ENCODE data around the gene MS4A14.
"Not testable (repeated sequence)": the region's sequence is repeated elsewhere in the genome, so short reads cannot be mapped to it uniquely, and the experiment has no call there.

Gene MS4A14, protein sequence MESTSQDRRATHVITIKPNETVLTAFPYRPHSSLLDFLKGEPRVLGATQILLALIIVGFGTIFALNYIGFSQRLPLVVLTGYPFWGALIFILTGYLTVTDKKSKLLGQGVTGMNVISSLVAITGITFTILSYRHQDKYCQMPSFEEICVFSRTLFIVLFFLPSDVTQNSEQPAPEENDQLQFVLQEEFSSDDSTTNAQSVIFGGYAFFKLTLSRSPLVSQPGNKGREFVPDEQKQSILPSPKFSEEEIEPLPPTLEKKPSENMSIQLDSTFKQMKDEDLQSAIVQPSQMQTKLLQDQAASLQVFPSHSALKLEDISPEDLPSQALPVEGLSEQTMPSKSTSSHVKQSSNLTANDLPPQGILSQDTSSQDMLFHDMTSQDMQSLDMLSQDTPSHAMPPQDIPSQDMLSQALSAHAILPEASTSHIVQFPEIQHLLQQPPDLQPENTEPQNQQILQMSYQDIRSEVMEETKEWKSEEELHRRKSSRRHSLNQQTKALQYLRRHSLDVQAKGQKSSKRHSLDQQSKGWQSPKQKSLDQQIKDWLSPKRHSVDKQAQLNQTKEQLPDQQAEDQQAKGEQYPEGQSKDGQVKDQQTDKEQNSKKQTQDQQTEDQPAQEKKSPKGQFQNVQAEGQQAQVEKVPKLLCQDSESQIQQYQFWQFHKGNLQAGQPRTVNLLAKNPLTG

DNA sequence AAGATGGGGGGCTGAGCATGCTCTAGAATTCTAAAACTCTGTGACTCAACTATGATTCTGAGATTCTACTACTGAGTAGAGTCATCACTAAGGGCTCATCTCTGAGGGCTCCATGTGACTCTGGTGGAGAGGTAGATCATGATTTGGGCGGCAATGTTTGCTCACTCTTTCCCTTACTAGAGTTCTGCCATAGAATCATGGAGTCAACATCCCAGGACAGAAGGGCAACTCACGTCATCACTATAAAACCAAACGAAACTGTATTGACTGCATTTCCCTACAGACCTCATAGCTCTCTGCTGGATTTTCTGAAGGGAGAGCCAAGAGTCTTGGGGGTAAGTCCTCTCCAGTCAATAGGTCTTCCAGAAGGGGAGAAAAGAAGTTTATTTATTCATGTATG lies at the start of gene MS4A14:
Gene MS4A14, plus strand, starts transcription at position 78 of the 400 bp plus-strand sequence. Its CDS starts 120 bp downstream, at position 198.
- no peak for DNase-seq

DNA sequence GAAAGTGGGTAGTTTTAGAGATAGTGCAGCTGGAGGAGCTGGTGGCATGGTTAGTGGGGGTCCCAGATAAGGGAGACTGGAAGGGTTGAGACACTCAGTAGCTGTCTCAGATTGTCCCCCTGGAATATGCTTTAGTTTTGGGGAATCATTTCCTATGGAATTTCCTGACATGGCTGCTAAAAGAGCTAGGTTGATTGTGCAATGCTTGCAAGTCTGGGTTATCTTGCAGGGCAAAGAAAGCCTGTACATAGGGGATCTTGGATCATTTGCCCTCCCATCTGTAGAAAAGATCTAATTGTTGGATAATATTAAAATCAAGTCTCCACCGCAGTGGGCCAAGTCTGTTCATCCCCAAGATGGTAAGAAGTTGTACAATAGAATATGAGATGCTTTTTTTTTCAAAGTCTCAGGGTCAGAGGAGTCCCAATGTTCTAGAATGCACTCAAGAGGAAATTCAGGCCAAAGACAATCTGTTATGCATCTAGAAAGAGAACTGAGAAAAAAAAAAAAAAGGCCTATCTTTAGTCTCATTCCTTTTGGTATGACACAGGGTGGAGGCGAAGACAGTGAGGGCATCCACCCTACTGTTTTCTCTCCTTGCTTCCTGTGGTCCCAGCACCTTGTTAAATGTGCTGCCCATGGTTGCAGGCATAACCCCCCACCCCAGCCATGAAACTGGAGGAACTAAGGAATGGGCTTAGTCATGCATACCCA lies 49.0 kb upstream of the MS4A14 start:
- no peak for DNase-seq

DNA sequence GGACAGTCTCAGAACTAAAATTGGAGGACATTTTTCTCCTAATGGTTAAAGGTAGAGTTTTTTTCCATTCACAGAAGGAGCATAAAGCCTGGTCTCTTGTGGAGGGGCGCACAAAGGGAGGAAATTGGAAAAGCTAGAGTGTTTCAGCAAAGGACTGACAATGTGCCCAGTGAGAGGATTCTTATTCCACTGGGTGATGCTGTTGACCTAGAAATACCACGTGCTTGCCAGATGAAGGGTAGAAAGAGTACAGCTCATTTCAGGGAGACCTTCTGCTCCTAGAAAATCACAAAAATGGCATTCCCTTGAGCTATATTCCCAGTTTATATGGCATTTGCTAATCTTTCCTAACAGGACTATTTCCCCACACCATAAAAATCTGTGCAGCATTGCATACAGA lies 48.1 kb upstream of the MS4A14 start:
- DNase-seq = no peak

DNA sequence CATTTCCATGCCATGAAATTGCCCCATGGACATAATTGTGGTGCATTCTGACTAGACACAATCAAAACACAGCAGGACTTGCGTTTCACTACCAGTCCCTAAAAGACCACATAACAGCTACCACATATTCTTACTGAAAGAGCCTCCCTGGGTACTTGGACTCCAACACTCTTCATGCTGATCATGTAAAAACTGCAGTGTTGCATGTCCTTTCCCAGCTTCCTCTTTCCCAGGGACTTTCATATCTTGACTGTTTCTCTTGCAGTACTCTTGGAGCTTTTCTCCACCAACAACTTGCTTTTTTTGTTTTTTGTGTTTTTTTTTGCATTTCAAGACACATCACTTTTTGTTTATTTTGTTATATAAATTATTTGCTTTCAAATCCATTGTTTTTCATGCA lies 46.3 kb upstream of the MS4A14 start:
- no peak for DNase-seq

DNA sequence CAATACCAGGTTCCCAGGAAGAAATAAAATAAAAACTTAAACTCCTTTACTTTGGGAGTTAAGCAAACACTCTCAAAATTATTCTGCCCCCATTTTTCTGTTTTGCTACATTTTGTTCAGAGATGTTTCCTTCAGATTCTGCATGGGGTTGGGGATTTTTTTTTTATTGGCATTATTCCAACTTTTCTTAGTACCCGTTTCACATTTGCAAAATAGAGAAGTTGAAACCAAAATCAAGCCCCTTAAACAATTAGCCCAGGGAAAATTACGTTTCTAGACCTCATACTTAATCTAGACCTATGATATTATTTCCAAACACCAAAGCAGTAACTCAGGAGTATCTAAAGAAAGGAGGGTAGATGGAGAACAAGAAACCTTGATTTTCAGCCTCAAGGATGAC lies 38.5 kb upstream of the MS4A14 start:
- DNase-seq = no peak

DNA sequence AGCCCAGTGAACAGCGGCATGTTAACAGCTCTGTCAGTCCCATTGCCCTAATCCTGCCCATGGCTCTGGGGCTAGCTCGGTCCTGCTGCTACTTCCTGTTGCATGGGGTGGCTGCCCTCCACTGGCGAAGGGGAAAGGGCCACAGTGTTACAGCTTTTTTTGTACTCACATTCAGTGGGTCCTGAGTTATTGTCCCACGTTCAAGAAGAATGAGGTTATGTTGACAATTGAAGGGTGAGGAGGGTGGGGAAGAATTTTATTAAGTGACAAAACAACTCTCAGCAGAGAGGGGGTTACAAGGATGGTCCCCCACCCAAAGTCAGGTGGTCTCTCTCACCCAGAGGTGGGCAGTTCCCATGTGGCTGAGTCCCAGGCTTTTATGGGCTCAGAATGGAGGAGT lies 35.6 kb upstream of the MS4A14 start:
- no peak for DNase-seq

DNA sequence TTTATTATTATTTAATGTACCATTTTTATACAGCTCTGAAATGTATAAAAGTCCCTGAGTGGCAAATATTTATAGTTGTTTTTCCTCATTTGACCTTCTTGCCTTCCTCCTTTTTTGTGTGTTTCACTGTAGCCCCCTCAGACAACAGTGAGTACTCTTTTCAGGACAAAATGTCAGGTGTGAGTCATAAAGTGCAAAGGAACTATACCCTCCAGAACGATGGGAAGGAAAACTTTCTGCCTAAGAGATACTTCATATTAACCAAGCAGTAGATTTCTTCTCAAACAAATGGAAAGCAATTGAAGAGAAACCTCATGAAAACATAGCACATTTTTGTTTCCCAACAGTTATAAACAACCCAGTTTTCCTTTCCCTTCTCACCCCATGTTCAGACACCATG lies 34.0 kb upstream of the MS4A14 start:
- DNase-seq = no peak

DNA sequence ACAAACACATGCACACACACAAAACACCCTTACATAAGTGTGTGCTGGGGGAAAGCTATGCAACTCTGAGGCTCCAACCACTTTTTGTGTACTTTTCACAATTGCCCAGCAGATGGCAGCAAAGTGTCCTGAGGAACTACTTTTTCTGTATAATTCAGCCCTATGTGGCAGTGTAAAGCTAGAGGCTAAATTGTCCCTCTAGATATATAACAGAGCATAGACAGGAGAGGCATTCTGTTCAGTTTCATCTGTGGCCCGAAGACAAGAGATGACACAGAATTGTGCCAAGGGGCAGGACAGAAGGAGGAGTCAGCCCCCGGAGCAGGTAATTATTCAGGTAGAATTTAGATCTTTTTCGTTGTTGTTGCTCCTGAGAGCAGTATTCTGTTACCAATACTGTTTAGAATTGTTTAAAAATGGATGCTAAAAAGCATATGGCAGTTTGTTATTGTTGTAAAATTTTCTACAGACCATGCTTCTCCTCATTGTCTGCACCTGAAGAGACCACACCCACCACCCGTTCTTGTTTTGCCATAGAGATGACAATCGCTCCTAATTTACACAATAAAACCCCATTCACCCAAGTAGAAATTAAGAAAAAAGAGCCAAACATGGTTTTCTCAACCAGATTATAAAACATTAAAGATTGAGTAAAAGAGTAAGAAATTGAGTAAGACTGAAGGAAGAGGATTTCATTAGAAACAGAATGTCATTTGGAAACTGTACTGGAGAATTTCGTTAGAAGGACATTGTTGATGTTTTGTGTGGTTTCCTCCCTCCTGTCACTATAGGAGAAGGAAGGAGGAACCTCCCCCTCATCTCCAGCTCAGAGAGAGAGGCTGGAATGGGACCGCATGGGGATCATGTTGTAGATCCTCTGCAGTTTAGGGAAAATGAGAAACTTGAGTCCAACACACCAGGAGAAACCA lies 32.5 kb upstream of the MS4A14 start:
- peak; percentile 62 for DNase-seq

DNA sequence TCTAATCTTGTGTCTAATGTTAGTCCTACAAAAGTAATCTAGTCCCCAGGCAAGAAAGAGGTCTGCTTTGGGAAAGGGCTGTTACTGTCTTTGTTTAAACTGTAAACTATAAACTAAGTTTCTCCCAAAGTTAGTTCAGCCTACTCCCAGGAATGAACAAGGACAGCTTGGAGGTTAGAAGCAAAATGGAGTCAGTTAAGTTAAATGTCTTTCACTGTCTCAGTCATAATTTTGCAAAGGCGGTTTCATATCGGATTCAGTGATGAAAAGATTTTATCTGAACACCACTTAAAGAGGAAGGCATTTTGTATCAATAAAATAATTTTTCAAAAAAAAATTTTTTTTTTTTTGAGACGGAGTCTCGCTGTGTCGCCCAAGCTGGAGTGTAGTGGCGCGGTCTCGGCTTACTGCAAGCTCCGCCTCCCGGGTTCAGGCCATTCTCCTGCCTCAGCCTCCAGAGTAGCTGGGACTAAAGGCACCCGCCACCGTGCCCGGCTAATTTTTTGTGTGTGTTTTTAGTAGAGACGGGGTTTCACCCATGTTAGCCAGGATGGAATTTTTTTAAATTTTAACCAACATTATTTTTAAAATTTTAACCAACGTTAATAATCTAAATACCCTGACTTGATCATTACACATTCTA lies 29.9 kb upstream of the MS4A14 start:
- not testable (repeated sequence) for DNase-seq

DNA sequence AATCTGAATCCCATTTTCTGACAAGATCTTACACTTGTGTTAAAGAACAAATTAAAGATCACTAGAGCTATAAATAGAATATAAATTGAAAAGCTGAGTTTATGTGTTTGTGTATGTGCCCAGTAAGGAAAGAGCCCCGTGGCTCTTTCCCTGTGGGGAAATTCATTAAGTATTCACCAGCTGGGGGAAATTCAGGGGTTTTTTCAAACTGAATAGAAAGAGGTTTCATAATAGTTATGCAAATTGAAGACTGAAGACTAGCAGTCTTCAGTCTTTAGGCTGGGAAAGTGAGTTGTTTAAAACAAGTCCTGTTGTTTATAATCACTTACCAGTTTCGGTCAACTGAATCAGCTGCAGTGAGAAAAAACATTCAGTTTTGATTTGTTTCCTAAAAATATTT lies 29.2 kb upstream of the MS4A14 start:
- no peak for DNase-seq

DNA sequence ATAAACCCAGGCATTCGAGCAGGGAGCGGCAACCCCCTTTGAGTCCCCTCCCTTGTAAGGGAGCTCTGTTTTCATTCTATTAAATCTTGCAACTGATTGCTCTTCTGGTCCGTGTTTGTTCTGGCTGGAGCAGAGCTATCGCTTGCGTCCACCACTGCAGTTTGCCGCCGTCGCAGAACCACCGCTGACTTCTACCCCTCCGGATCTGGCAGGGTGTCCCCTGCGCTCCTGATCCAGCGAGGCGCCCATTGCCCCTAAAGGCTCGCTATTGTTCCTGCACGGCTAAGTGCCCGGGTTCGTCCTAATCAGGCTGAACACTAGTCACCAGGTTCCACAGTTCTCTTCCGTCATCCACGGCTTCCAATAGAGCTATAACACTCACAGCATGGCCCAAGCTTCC lies 28.4 kb upstream of the MS4A14 start:
- no peak for DNase-seq

DNA sequence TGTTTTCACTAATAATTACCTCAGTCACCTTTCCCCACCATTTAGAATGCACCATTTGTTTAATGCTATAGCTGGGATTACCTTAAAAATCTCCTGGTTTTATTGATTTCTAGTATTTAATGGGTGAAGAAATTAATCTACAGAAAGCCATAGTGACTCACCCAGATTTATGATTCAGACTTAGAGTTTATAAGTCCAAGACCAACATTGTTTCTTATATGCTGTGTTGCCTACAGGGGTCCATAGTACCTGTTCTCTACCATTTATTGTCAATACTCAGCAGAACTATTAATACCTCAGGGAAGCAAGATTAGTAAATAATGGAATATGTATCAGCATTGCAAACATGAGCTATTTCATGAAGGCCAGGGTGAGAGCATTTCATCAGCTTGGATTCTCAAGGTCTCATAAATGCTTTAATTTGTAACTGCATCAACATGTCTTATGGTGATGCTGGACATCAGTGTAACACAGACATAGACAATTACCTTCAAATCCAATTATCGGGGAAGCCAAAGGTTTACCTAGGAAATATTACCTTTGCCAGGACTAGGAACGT lies 25.9 kb upstream of the MS4A14 start:
- no peak for DNase-seq

DNA sequence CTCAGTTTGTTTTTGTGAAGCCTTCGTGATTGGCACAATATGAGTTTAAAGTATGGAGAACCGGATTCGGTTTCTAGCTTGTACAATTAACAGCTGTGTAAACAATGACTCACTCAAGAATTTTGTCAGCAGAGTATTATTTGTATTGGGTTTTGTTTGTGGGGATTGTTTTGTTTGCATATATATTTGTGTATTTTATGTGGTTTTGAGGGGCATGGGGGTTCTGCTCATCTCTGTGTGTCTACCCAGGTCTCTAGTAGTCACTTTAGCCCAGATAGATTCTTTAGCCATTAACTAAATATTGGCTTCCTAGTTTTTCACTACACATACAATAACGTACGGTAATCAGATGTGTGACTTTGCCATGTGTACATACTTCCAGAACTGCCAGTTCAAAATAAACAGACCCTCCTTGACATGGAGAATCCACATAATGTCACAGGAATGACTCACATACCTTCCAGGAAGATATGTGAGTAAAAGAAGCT lies 25.4 kb upstream of the MS4A14 start:
- peak; percentile 99 for DNase-seq

DNA sequence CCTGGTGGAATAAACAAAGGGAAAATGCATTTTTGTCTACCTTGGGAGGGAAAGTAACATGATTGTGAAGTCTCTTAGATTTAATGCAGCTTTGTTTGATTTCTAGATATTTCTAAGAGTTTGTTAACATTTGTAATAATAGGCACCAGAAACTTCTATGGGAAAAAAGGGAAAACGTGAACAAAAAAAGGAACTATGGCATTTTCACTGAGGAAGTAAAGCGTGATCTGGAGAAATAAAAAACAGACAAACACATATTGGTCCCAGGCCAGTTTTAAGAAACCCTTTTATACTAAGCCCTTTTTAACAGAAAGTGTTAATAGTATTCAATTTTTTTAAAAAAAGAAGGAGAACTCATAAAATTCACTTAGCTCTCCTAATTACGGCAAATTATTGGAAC lies 24.9 kb upstream of the MS4A14 start:
- DNase-seq = peak; percentile 52

DNA sequence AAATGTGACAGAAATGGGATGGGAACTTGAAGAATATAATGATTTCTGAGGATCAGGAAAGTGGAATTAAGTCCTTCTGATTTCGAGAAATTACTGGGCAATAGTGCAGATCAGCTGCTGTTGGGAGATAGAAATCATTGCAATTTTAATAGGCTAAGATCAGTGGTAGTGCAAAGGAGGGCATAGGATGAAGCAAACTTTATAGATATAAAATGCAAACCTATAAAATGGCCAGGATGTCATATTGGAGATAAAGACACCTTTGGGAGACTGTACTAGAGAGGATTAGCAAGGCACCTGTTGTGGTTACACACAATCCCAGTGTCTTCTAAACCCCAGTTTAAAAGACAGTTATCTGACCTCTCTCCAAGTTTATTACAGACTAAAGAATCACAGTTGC lies 24.4 kb upstream of the MS4A14 start:
- no peak for DNase-seq

DNA sequence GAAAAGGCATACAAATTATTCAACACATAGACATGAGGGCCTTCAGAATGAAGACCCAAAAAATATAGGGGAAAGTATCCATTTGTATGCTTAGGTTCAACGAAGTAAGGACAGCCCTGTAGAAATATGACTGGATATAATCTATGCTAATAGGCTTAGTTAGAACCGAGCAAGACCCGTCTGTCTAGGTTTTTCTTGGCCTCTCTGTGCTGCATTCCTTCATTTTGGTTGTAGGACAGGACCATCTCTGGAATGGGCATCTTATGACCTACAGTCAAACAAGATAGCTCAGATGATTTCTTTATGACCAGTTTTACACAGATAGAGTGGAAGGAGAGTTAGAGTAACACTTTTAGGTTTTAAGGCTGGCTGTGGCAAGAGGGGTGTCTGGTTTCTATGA lies 23.5 kb upstream of the MS4A14 start:
- DNase-seq = no peak

DNA sequence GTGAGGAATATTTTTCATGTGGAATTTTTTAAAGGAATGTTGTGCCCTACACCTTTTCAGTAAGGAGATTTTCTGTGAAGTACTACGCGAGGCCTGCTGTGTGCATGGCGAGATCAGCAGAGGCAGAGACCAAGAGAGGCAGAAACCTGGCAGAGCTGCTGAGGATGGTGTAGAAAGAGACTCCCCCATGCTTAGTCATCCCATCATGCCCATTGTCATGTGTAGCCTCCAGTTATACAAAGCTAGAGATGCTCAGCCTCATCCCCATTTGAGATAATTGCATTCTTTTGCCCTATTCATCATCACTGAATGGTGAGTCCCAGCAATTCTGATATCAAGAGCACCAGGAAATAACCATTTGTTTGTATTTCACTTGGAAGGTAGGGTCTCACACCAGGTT lies 20.9 kb upstream of the MS4A14 start:
- DNase-seq = no peak

DNA sequence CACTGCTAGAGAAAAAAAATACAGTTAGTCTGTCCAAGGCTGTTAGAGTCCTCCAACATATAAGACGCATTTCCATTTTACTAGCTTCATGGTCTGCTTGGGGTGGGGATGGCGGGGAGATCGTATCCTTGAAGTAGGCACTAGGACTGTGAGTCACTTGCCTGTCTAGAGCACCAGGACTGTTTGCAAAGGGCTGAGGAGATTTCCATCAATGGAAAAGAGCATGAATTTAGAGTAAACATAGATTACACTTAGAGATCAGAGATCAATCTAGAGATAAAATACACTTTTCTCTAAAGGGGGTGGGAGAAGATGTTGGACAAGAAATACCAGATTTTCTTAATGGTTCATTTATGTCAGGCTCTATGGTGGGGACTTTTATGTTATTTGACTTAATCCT lies 19.7 kb upstream of the MS4A14 start:
- DNase-seq = no peak

DNA sequence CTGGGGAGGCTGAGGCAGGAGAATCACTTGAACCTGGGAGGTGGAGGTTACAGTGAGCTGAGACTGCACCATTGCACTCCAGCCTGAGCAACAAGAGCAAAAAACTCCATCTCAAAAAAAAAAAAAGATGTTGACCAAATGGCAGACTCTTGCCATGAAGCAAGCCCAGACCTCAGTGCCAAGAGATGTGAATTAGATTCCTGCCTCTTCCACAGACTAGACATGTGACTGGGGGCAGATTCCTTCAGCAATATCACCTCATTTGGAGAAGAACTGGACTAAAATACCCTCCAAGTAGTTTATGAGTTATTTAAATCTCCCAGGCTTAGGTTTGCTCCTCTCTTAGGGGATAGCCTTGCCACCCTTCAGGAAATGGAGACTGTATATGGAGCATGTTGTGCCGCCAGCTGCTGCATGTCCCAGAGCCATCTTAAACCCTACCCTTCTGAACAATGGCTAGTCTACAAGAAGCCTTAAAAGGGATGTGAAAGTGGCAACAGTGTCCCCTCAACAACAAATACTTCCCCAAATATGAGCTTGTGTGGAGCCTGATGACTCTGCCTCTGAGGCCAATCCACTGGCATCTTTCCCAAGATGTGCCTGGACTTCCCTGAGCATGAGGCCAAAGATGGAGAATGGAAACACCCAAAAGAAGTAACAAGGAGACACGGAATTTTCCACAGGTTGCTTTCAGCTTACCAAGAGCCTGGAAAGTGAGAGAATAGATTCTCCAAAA lies 18.7 kb upstream of the MS4A14 start:
- no peak for DNase-seq

DNA sequence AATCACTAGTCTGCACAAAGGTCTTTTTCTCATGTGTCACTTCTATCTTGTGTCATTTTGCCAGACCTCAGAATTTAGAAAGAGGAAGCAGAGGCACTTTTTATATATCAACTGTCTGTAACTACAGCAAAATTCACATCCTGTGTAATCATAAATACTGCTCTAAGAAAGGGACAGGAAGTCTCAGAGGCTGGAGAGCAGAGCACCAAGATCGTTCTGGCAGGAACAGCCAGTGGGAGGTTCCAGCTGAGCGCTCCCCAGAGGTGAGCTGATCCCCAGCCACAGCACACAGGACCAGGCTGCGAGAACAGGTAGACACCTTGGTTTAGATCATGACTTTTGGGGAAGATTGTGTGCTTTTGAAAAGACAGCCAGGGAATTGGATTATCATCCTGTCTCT lies 17.9 kb upstream of the MS4A14 start, which contains the start of gene MS4A7:
Gene MS4A7, plus strand, starts transcription at position 179 of the 400 bp plus-strand sequence. CDS start 4,610 bp downstream, outside the sequence.
- DNase-seq = no peak
